ENCODE data around the gene TXNRD2. TPM values are rescaled to one million over a fixed set of nuclear protein-coding genes. Genes with fewer than 3 reads are reported as not detected.

The TXNRD2 gene
- total and polyA plus RNA-seq, 2 donors (not counting 1 experiment from before 2014, with no cell fraction given) = 24.8 to 36.2 TPM

GRCh38 chr22:19848298-19849224 lies 93.1 kb downstream of the TXNRD2 start:
- ChIA-PET POLR2A (no interaction called here), CTCF (interaction anchor here (0.6 to 1.0 kb wide), 2 partner anchors 12 to 219 kb away, joined by 3 to 4 read pairs; no protein-coding TSS in a partner anchor)
- Histone ChIP-seq H4K20me1 (ENCODE audit: control insufficient read depth, insufficient read depth, low read length, poor library complexity, severe bottlenecking) (peaks cover 46% of the 10 kb centered on the region), H3K4me2 (replicated peaks; ENCODE audit: low read depth, low read length, poor library complexity, severe bottlenecking) (no peak overlapping the region), H2AFZ (ENCODE audit: insufficient read depth, low read depth, low read length, poor library complexity, severe bottlenecking) (no peak overlapping the region), H3K4me3 (ENCODE audit: control extremely low read depth in 1 of 5, extremely low read depth in 1 of 5, insufficient read depth in 1 of 5, low read depth in 2 of 5, low read length in 4 of 5) (no peak overlapping the region), H3K9me3 (ENCODE audit: control extremely low read depth in 1 of 3, control insufficient read depth in 2 of 3, insufficient read depth in 1 of 3, low read length in 2 of 3) (peaks cover 0 to 5% (median 0%) of the 10 kb centered on the region in 3 donors), H3K36me3 (replicated peaks in 1 of 2; ENCODE audit: control extremely low read depth in 1 of 2, control insufficient read depth in 1 of 2, extremely low read depth in 1 of 2, insufficient read depth in 2 of 2, low read length in 1 of 2) (peaks cover 0 to 18% of the 10 kb centered on the region in 2 experiments), H3K9ac (ENCODE audit: low read length) (no peak overlapping the region), H3K27me3 (replicated peaks in 1 of 4; ENCODE audit: control extremely low read depth in 1 of 4, control insufficient read depth in 3 of 4, insufficient read depth in 4 of 4, low read length in 3 of 4) (no peaks in the 10 kb centered on the region), H3K27ac (ENCODE audit: low read length in 2 of 2) (no peak overlapping the region), H3K79me2 (ENCODE audit: control insufficient read depth, insufficient read depth, low read length) (peaks cover 36% of the 10 kb centered on the region), H3K4me1 (ENCODE audit: control insufficient read depth in 2 of 2, insufficient read depth in 2 of 2, low read length in 2 of 2) (peaks cover 19 to 22% of the 10 kb centered on the region in 2 donors)
- H3K9me3 Mint-ChIP-seq (ENCODE audit: insufficient read depth) = no peaks in the 10 kb centered on the region
- intact Hi-C loops (cut with micrococcal nuclease) = no loop called here
- no peak for TF ChIP-seq EZH2 (IDR thresholded peaks at IDR 0.05; ENCODE audit: borderline replicate concordance, insufficient read depth, low read depth, low read length, poor library complexity, severe bottlenecking)
- TF ChIP-seq CTCF (IDR thresholded peaks at IDR 0.05) = no peak
- 92% methylated on average over 7 of the region's 7 CpGs for WGBS (ENCODE audit: insufficient coverage)
- no peak overlapping the region for H3K4me3 Mint-ChIP-seq
- peaks cover 33% of the 10 kb centered on the region for H3K4me1 Mint-ChIP-seq
- H3K27ac Mint-ChIP-seq = no peak overlapping the region
- DNase-seq (no peak), ATAC-seq (ENCODE audit: low read depth) (no peak)
- H3K27me3 Mint-ChIP-seq = no peaks in the 10 kb centered on the region

GRCh38 chr22:19847345-19847632 lies 94.3 kb downstream of the TXNRD2 start:
- intact Hi-C loops (cut with micrococcal nuclease) = no loop called here
- WGBS (ENCODE audit: insufficient coverage) = 100% methylated on average over 1 of the region's 2 CpGs
- Mint-ChIP-seq H3K27me3 (no peaks in the 10 kb centered on the region), H3K9me3 (ENCODE audit: insufficient read depth) (no peaks in the 10 kb centered on the region), H3K4me1 (peaks cover 20% of the 10 kb centered on the region), H3K27ac (no peak overlapping the region), H3K4me3 (no peak overlapping the region)
- peaks cover 13 to 17% of the 10 kb centered on the region in 2 donors for H3K4me1 ChIP-seq (ENCODE audit: control insufficient read depth in 2 of 2, insufficient read depth in 2 of 2, low read length in 2 of 2)
- no peaks in the 10 kb centered on the region for H3K27me3 ChIP-seq (replicated peaks in 1 of 4; ENCODE audit: control extremely low read depth in 1 of 4, control insufficient read depth in 3 of 4, insufficient read depth in 4 of 4, low read length in 3 of 4)
- no peak overlapping the region for H3K27ac ChIP-seq (ENCODE audit: low read length in 2 of 2)
- H3K4me3 ChIP-seq (ENCODE audit: control extremely low read depth in 1 of 5, extremely low read depth in 1 of 5, insufficient read depth in 1 of 5, low read depth in 2 of 5, low read length in 4 of 5) = no peak overlapping the region
- ATAC-seq (ENCODE audit: low read depth) (no peak), DNase-seq (no peak)
- no peak overlapping the region for H3K4me2 ChIP-seq (replicated peaks; ENCODE audit: low read depth, low read length, poor library complexity, severe bottlenecking)
- H3K79me2 ChIP-seq (ENCODE audit: control insufficient read depth, insufficient read depth, low read length) = peaks cover 28% of the 10 kb centered on the region
- H3K9ac ChIP-seq (ENCODE audit: low read length) = no peak overlapping the region
- TF ChIP-seq EZH2 (IDR thresholded peaks at IDR 0.05; ENCODE audit: borderline replicate concordance, insufficient read depth, low read depth, low read length, poor library complexity, severe bottlenecking) (no peak), CTCF (IDR thresholded peaks at IDR 0.05) (no peak)
- H3K9me3 ChIP-seq (ENCODE audit: control extremely low read depth in 1 of 3, control insufficient read depth in 2 of 3, insufficient read depth in 1 of 3, low read length in 2 of 3) = peaks cover 0 to 5% (median 0%) of the 10 kb centered on the region in 3 donors
- H2AFZ ChIP-seq (ENCODE audit: insufficient read depth, low read depth, low read length, poor library complexity, severe bottlenecking) = no peak overlapping the region
- peaks cover 0 to 18% of the 10 kb centered on the region in 2 experiments for H3K36me3 ChIP-seq (replicated peaks in 1 of 2; ENCODE audit: control extremely low read depth in 1 of 2, control insufficient read depth in 1 of 2, extremely low read depth in 1 of 2, insufficient read depth in 2 of 2, low read length in 1 of 2)
- ChIA-PET CTCF (no interaction called here), POLR2A (no interaction called here)
- peaks cover 45% of the 10 kb centered on the region for H4K20me1 ChIP-seq (ENCODE audit: control insufficient read depth, insufficient read depth, low read length, poor library complexity, severe bottlenecking)
